COLO668 (cell line): ENCODE measurements around the gene PRKN.
"Not testable (repeated sequence)": the region's sequence is repeated elsewhere in the genome, so short reads cannot be mapped to it uniquely, and the experiment has no call there.

Source experiments
- DNase-seq: peaks from one replicate; lab custom pipeline; 2025; ENCODE audit not compliant: unreplicated experiment; lab: John Stamatoyannopoulos, UW

PRKN gene

GRCh38 chr6:161882196-161882765 is 845.3 kb downstream of the PRKN start:
- DNase-seq = no peak

DNA sequence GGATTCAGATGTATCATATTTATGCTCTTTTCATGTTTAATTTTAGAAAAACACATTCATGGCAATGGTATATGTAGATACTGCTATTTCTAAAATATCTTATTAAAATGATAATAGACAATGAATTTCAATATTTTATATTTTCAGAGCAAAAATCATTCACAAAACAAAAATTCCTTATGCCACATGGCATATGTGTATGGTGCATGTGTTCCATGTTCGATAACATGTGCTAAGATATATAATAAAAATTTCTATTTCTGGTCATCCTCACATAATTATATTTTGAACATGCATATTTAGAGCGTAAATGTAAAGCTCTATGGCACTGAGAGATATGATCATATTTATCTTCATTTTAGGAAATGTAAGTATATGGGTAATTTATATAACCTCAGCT is 847.5 kb downstream of the PRKN start:
- no peak for DNase-seq

DNA sequence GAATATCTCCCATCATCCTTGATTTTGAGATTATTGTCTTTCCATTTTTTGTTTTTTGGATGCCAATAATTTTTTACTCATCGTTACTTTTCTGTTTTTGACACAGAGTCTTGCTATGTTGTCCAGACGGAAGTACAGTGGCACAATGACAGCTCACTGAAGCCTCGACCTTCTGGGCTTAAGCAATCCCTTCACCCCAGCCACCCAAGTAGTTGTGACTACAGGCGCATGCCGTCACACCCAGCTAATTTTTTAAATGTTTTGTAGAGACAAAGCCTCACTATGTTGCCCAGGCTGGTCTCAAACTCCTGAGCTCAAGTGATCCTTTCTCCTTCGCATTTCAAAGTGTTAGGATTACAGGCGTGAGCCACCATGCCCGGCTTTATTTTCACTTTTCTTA is 851.3 kb downstream of the PRKN start:
- DNase-seq = no peak

GRCh38 chr6:161870236-161870901 is 857.2 kb downstream of the PRKN start:
- DNase-seq = no peak

DNA sequence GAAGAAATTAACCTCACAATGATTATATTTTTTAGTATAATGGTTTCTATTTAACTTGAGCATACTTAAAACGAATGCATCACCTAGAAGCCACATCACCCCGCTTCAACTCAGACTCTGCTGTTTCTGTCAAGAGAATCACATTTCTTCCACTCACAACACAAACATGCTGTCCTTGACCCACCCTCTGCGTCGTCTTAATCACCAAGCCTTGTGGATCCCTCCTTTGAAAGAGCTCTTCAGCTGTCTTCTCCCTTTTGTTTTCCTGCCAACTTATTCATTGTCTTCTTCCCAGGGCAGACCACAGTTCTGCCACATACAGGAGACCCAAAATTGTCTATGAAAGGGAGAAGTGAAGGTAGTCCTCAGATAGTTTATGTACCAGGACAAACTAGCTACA is 858.1 kb downstream of the PRKN start:
- no peak for DNase-seq

DNA sequence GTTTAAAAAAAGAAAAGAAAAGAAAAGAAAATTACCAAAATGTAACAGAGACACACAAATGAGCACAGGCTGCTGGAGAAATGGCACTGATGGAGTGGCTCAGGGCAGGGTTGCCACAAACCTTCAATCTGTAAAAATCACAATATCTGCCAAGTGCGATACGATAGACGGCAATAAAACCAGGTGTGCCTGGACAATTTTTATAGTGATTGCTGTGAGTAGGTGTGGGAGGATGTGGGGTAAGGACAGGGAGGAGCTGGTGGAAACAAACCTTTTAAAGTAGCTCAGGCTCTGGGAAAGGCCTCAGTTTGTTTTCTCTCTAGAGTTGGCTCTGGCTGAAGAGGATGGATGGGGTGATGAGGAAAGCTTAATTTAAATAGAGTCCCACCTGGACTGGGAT is 861.0 kb downstream of the PRKN start:
- DNase-seq = no peak

- DNase-seq = not testable (repeated sequence)
These were observed 866.5 kb downstream of the PRKN start for GRCh38 chr6:161861061-161861460.

DNA sequence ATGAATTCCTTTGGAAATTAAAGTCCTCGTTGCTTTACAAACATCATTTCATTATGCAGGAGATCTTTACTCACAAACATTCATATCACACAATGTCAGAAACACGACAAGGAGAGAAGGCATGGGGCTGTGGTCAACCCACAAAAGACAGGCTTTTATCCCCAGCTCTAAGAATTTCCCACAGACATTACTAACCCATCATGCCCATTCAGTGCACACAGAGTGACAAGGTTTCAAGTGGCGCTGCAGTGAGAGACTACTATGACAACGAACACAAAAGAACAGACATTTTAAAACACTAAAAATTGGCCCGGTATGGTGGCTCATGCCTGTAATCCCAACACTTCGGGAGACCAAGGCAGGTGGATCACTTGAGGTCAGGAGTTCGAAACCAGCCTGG is 873.9 kb downstream of the PRKN start:
- DNase-seq = no peak

GRCh38 chr6:161851486-161851885 is 876.1 kb downstream of the PRKN start:
- DNase-seq = not testable (repeated sequence)

- no peak for DNase-seq
These were observed 877.0 kb downstream of the PRKN start for GRCh38 chr6:161850562-161850961.

GRCh38 chr6:161847628-161848027 is 879.9 kb downstream of the PRKN start:
- DNase-seq = no peak

- no peak for DNase-seq
These were observed 882.8 kb downstream of the PRKN start for GRCh38 chr6:161844804-161845203.

GRCh38 chr6:161843066-161843465 is 884.5 kb downstream of the PRKN start:
- DNase-seq = no peak

GRCh38 chr6:161840380-161840779 is 887.2 kb downstream of the PRKN start:
- no peak for DNase-seq

GRCh38 chr6:161838306-161839035 is 889.1 kb downstream of the PRKN start:
- DNase-seq = no peak

DNA sequence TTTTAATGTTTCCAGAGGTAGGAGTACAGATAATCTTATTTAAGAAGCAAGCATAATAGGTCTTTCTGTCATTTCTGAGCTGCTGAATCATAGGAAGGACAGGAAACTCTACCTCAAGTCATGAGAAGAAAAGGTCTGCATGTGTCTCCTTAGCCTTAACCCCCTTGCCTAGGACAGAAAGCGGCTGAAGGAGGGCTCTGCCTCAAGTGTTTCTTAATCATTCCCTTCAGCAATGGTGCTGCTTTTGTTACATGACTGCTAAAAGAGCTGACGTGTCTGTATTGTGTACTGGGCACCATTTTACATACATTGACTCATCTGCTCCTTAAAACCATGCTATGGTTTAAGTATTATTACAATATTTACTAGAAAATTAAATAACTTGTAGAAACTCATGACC is 889.7 kb downstream of the PRKN start:
- no peak for DNase-seq

DNA sequence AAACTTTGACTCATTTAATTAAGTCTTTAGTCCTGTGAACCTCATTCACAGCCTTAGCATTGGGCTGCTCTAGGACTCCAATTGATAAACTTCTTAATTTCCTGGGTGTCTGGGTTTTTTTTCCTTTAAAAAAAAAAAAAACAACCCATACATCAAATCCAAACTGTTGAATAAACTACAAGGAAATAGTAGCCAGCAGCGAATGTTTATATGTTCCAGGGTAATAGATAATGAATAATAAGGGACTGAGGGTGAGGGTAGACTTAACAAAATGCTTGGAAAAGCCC is 890.2 kb downstream of the PRKN start:
- DNase-seq = no peak

DNA sequence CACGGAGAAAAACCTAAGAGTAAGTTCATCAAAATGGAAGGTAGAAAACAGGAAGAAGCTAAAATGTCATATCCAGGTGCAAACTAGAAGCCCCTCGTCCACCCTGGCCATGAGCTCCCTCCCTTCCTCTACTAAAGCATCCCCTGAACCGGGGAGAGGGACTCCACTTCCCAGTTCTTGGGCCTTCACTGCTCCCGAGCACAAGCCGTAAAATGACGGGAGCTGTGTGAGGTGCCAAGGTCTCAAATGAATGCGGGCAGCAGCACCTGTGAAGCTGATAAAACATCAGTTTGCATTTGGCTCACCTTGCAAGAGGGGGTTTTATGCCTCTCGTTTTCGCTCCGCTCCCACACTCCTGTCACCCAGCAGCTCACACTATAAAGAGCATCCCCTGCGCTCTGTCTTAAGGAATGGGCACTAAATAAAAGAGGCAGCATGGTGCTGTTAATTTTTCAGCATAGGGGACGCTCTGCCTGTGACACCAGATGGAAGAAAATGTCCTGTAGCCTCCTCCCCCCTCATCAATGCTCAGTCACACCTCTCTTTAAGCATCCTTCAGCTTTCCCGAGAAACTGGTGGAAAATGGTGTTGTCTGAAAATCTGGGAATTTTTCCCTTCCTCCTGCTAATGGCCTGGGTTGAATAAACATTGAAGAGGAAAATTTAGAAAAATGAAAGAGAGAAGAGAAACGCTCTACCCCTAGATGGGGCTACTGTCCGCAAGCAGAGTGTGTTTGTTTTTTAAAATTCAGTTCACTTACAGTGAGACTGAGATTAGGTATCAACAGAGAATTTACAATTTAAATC is 890.7 kb downstream of the PRKN start:
- no peak for DNase-seq

- no peak for DNase-seq
These were observed 891.9 kb downstream of the PRKN start for GRCh38 chr6:161835500-161836215.

DNA sequence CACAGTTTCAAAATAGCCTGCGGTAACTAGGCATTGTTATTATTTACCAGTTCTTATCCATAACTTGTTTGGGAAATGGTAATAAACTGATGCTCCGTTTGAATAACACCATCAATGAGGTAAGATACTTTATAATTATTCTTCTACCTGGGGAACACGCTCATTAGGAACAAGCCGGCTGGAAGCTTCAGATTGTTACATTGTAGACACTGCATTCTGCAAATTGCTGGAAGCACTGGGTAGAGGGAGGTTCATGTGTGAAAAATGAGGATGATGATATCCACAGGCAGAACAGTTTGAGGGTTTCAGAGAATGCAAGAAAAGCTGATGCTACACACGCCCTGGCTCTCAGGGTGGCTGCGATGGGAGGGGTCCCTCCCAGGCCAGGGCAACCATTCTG is 893.1 kb downstream of the PRKN start:
- DNase-seq = no peak
